SK-N-SH (cell line): ENCODE data around the gene DCAKD. TPM values are rescaled to one million over a fixed set of nuclear protein-coding genes. Genes with fewer than 3 reads are reported as not detected.

Source experiments
- CTCF ChIA-PET: fragments of 300-600, 350-600 bp; formaldehyde crosslinking; extraction: SDS; loops from one replicate; lab custom pipeline; 2021; lab: Yijun Ruan, JAX
- POLR2A ChIA-PET: fragments of 350-600 bp; sonication (Branson Sonifier 250); formaldehyde crosslinking; extraction: SDS; loops from one replicate; lab custom pipeline; 2020; ENCODE audit warnings: antibody characterized with exemption, inconsistent platforms; lab: Yijun Ruan, JAX
- DNase-seq: peaks from one replicate; pipeline ENCODE4 v3.0.0; 2012
- H2AFZ ChIP-seq: fragments of 200-600 bp; sonication (generic); 2 replicates; pipeline ENCODE4 v1.8.1; 2016; ENCODE audit warnings: antibody characterized with exemption, mild to moderate bottlenecking, low read depth
- H3F3A ChIP-seq: fragments of 200-600 bp; sonication (generic); replicated peaks from 2 replicates; pipeline ENCODE3; 2016; ENCODE audit warnings: antibody characterized with exemption, mild to moderate bottlenecking; ENCODE audit not compliant: insufficient read depth
- H3K27ac ChIP-seq, 2 experiments: fragments of 200-500 bp in 1 of 2; fragments of 200-600 bp in 1 of 2; sonication (Bioruptor generic) in 1 of 2; sonication (generic), shearing (Covaris generic) in 1 of 2; 2 replicates each; pipeline versions ENCODE4 v1.5.1 to v1.6.1; 2014 to 2016; ENCODE audit warnings: low read depth in 2 of 2, inconsistent platforms in 1 of 2, low read length in 1 of 2, mild to moderate bottlenecking in 1 of 2, mixed read lengths in 1 of 2
- H3K27me3 ChIP-seq: fragments of 200-600 bp; sonication (generic), shearing (Covaris generic); 2 replicates; pipeline ENCODE4 v1.6.1; 2016; ENCODE audit warnings: mixed run types; ENCODE audit not compliant: insufficient read depth
- H3K36me3 ChIP-seq, 2 experiments: fragments of 200-500 bp in 1 of 2; fragments of 200-600 bp in 1 of 2; sonication (Bioruptor generic) in 1 of 2; sonication (generic) in 1 of 2; replicated peaks in 1 of 2; 2 replicates each; pipeline versions ENCODE3 to v1.5.1; 2014 to 2016; ENCODE audit warnings: low read length in 1 of 2, mild to moderate bottlenecking in 1 of 2; ENCODE audit not compliant: insufficient read depth in 2 of 2, control insufficient read depth in 1 of 2
- H3K4me1 ChIP-seq, 2 experiments: fragments of 200-500 bp in 1 of 2; fragments of 200-600 bp in 1 of 2; sonication (Bioruptor generic) in 1 of 2; sonication (generic), shearing (Covaris generic) in 1 of 2; 2 replicates each; pipeline versions ENCODE4 v1.5.1 to v1.6.1; 2014 to 2016; ENCODE audit warnings: low read depth in 1 of 2, low read length in 1 of 2, mixed run types in 1 of 2; ENCODE audit not compliant: insufficient read depth in 2 of 2, control insufficient read depth in 1 of 2
- H3K4me2 ChIP-seq: fragments of 200-600 bp; sonication (generic), shearing (Covaris generic); 2 replicates; pipeline ENCODE4 v1.6.1; 2017; ENCODE audit warnings: mixed run types
- H3K4me3 ChIP-seq, 2 experiments: fragments of 200-500 bp in 1 of 2; fragments of 200-600 bp in 1 of 2; sonication (Bioruptor generic) in 1 of 2; sonication (generic), shearing (Covaris generic) in 1 of 2; 2 replicates each; pipeline versions ENCODE4 v1.5.1 to v1.8.1; 2014 to 2016; ENCODE audit warnings: low read depth in 2 of 2, inconsistent platforms in 1 of 2, low read length in 1 of 2, mild to moderate bottlenecking in 1 of 2, mixed read lengths in 1 of 2, moderate library complexity in 1 of 2
- H3K79me2 ChIP-seq: fragments of 200-600 bp; sonication (generic); 2 replicates; pipeline ENCODE4 v1.8.1; 2017; ENCODE audit warnings: mild to moderate bottlenecking; ENCODE audit not compliant: insufficient read depth
- H3K9ac ChIP-seq: fragments of 200-600 bp; sonication (generic); 2 replicates; pipeline ENCODE4 v1.6.1; 2017; ENCODE audit warnings: mixed run types
- H3K9me2 ChIP-seq: fragments of 200-600 bp; sonication (generic); 2 replicates; pipeline ENCODE4 v1.6.1; 2017; ENCODE audit warnings: mixed run types
- H3K9me3 ChIP-seq: fragments of 200-600 bp; sonication (generic); 2 replicates; pipeline ENCODE4 v1.6.1; 2017; ENCODE audit warnings: mixed run types, mild to moderate bottlenecking, moderate library complexity
- H4K20me1 ChIP-seq: fragments of 200-600 bp; sonication (generic); 2 replicates; pipeline ENCODE4 v1.6.1; 2017; ENCODE audit warnings: mild to moderate bottlenecking, mixed run types; ENCODE audit not compliant: insufficient read depth
- ELF1 ChIP-seq: IDR thresholded peaks from 2 replicates; pipeline ENCODE4 v1.4.0; 2012
- EP300 ChIP-seq, 2 experiments: IDR thresholded peaks; 2 replicates each; pipeline versions ENCODE4 v1.4.0 to v1.6.1; 2012; ENCODE audit warnings: borderline replicate concordance in 1 of 2, low read depth in 1 of 2, low read length in 1 of 2
- EZH2phosphoT487 ChIP-seq: fragments of 200-600 bp; sonication (generic); IDR thresholded peaks from 2 replicates; pipeline ENCODE4 v1.6.1; 2017; ENCODE audit warnings: low read depth, mixed run types, mild to moderate bottlenecking, antibody characterized with exemption, moderate library complexity, borderline replicate concordance
- GABPA ChIP-seq: IDR thresholded peaks from 2 replicates; pipeline ENCODE4 v1.4.0; 2012; ENCODE audit warnings: low read depth, mild to moderate bottlenecking
- MAX ChIP-seq: IDR thresholded peaks from 2 replicates; pipeline ENCODE4 v1.4.0; 2012; ENCODE audit warnings: low read depth
- MXI1 ChIP-seq: IDR thresholded peaks from 2 replicates; pipeline ENCODE4 v1.6.1; 2012; ENCODE audit warnings: mild to moderate bottlenecking, low read depth, low read length, improper control_type of control experiment
- NRF1 ChIP-seq: IDR thresholded peaks from 2 replicates; pipeline ENCODE4 v1.6.1; 2012; ENCODE audit warnings: low read depth, mild to moderate bottlenecking, low read length
- POLR2AphosphoS5 ChIP-seq: IDR thresholded peaks from 2 replicates; pipeline ENCODE4 v1.6.1; 2012; ENCODE audit warnings: low read depth, low read length
- RAD21 ChIP-seq: IDR thresholded peaks from 2 replicates; pipeline ENCODE4 v1.6.1; 2012; ENCODE audit warnings: mild to moderate bottlenecking, low read length
- RCOR1 ChIP-seq: fragments of 150-350 bp; IDR thresholded peaks from 2 replicates; pipeline ENCODE4 v1.6.1; 2017; ENCODE audit warnings: antibody characterized with exemption, low read length
- RFX5 ChIP-seq: IDR thresholded peaks from 2 replicates; pipeline ENCODE4 v1.6.1; 2012; ENCODE audit warnings: mild to moderate bottlenecking, improper control_type of control experiment, low read length
- RXRA ChIP-seq: IDR thresholded peaks from 2 replicates; pipeline ENCODE4 v1.4.0; 2012; ENCODE audit warnings: low read depth, mild to moderate bottlenecking, borderline replicate concordance
- TAF1 ChIP-seq: IDR thresholded peaks from 2 replicates; pipeline ENCODE4 v1.6.1; 2012; ENCODE audit warnings: low read depth, mild to moderate bottlenecking, low read length, moderate library complexity, borderline replicate concordance
- USF2 ChIP-seq: fragments of 150-350 bp; IDR thresholded peaks from 2 replicates; pipeline ENCODE4 v1.6.1; 2017; ENCODE audit warnings: antibody characterized with exemption, low read length, low read depth, borderline replicate concordance
- YY1 ChIP-seq: IDR thresholded peaks from 2 replicates; pipeline ENCODE4 v1.4.0; 2012; ENCODE audit warnings: low read depth, mild to moderate bottlenecking
- WGBS: methylation state at CpG from one replicate; pipeline ENCODE4 v1.1.6; 2017; ENCODE audit warnings: low lambda C conversion rate; 5-methylcytosine and 5-hydroxymethylcytosine counted together
- polyA plus RNA-seq, 3 experiments: library from polyadenylated mRNA; depleted of rRNA; stranded (reverse); fragments of >200 nt; gene quantifications; 2 replicates each; pipeline ENCODE4 v1.2.3, GENCODE V29; 2012
- TF ChIP-seq, protein P1 (sequence below): IDR thresholded peaks from 2 replicates; pipeline ENCODE4; 2012
- TF ChIP-seq, protein P2 (sequence below): IDR thresholded peaks from 2 replicates; pipeline ENCODE4 v1.6.1; 2012; ENCODE audit warnings: mild to moderate bottlenecking, low read depth, low read length, moderate library complexity

Gene DCAKD, protein sequence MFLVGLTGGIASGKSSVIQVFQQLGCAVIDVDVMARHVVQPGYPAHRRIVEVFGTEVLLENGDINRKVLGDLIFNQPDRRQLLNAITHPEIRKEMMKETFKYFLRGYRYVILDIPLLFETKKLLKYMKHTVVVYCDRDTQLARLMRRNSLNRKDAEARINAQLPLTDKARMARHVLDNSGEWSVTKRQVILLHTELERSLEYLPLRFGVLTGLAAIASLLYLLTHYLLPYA
- 47.6 and 48.8 TPM in 2 replicates for polyA plus RNA-seq (2012; rRNA removed)
- polyA plus RNA-seq (2012; cell fraction: cytosol; rRNA removed) = 19.9 and 29.3 TPM in 2 replicates
- polyA plus RNA-seq (2012; cell fraction: nucleus; rRNA removed) = 62.2 and 68.2 TPM in 2 replicates

DNA sequence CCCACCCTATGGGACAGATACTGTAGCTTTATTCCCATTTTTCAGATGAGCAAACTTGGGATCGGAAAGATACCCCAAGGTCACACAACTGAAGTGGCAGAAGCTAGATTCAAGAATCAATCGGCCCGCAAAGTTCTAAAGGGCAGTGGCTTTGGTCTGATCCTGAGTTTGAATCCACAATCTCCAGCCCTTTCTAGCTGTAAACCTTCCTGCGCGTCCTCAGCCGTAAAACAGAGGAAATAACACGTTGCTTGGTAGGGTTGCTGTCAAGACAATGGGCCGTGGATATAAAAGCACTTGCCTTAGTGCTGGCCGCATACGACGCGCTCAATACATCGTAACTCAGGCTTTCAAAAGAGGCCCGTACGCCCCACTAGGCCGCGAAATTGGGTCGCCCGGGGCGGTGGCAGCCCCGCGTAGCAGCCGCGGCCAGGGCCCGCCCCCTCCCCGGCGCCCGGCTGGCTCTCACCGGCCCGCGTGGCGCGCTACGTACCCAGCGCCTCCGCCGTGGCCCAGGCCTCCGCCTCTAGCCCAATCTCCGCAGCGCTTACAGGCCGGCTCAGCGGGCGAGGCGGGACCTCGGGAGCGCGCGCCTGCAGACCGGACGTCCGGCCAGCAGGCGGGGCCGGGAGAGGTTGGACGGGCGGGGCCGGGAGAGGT, at the start of gene DCAKD:
Gene DCAKD (minus strand): TSS at position 573 of the 660 bp plus-strand sequence. CDS start 16,747 bp downstream, outside the sequence.
- peaks cover 22% of the 10 kb centered on the region for H3F3A ChIP-seq
- under 1% methylated on average over 19 of the region's 56 CpGs for WGBS
- peak within 1 kb of the TSS; percentile 92 for H3K27ac ChIP-seq
- no peaks in the 10 kb centered on the region for H3K9me2 ChIP-seq
- TF ChIP-seq MAX (peak; percentile 41), POLR2AphosphoS5 (peak; percentile 71), GABPA (peak; percentile 80), MXI1 (peak; percentile 58; the same call in 1 of the 2 replicates), RFX5 (0 out of 2 replicates have a peak, but pooled peaks have one; percentile 16), TAF1 (peak; percentile 72), NRF1 (peak; percentile 21; the same call in 1 of the 2 replicates), YY1 (no peak), RCOR1 (no peak)
- TF ChIP-seq, protein P1, sequence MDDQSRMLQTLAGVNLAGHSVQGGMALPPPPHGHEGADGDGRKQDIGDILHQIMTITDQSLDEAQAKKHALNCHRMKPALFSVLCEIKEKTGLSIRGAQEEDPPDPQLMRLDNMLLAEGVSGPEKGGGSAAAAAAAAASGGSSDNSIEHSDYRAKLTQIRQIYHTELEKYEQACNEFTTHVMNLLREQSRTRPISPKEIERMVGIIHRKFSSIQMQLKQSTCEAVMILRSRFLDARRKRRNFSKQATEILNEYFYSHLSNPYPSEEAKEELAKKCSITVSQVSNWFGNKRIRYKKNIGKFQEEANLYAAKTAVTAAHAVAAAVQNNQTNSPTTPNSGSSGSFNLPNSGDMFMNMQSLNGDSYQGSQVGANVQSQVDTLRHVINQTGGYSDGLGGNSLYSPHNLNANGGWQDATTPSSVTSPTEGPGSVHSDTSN = no peak
- peaks cover 0 to under 1% of the 10 kb centered on the region in 2 experiments for H3K36me3 ChIP-seq
- no peaks in the 10 kb centered on the region for H4K20me1 ChIP-seq
- H3K9me3 ChIP-seq = no peaks in the 10 kb centered on the region
- H3K4me2 ChIP-seq = peak within 1 kb of the TSS; percentile 90
- ChIA-PET CTCF (interaction anchor here (1.0 to 3.9 kb wide), 8 partner anchors 12 to 97 kb away, joined by 3 to 20 read pairs (median 6); partner anchors contain the start of genes ACBD4, HEXIM1 and PLCD3), POLR2A (interaction anchor here (0.8 to 3.4 kb wide), 3 partner anchors 10 to 19 kb away, joined by 3 to 14 read pairs (median 12); partner anchors contain the start of gene NMT1)
- no peaks in the 10 kb centered on the region; a peak in 1 of 4 replicates for H3K4me1 ChIP-seq
- peak; percentile 96 for DNase-seq
- peak within 1 kb of the TSS; percentile 91 for H3K9ac ChIP-seq
- H3K79me2 ChIP-seq = peaks cover 57% of the 10 kb centered on the region
- no peaks in the 10 kb centered on the region for H3K27me3 ChIP-seq
- peak within 1 kb of the TSS; percentile 60 to 79 for H3K4me3 ChIP-seq
- H2AFZ ChIP-seq = peak within 1 kb of the TSS; percentile 75

DNA sequence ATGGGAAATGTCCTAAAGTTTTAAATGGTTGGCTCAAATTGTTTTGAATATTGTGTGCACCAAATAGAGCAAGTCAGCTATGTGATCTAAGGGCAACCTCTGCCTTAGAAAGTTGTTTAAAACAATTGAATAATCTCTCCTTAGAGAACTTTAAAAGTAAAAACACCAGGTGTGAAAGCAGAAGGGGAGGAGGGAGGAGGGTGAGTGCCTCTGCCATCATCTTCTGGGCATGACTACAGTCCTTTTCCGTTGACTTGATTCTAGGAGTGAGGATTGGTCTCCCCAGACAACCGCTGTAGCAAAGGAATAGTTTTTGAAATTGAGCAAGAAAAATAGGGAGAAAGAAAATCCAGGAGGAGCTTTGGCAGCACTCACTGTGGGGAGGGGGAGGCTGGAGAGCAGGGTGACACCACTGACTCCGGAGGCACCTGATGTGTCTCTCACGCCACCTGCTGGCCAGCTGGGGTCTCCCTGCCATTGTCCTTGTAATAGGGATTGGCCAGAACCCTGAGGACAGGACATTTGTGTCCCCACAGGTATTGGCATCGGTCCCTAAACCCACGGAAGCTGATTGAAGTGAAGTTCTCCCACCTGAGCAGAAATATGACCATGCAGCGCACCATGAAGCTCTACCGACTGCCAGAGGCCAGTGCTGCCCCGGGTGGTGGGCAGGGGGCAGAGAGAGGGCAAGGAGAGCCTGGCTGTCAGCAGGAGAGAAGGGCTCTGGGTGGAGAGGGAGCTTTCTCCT, 47.6 kb upstream of the DCAKD start:
- no peak overlapping the region for H3K4me2 ChIP-seq
- no peaks in the 10 kb centered on the region for H4K20me1 ChIP-seq
- no peak overlapping the region; a peak in 1 of 4 replicates for H3K4me3 ChIP-seq
- H3K9ac ChIP-seq = no peak overlapping the region
- H3K9me2 ChIP-seq = no peaks in the 10 kb centered on the region
- H3K27me3 ChIP-seq = no peaks in the 10 kb centered on the region
- no peaks in the 10 kb centered on the region for H3K9me3 ChIP-seq
- H3K79me2 ChIP-seq = peaks cover 21% of the 10 kb centered on the region
- ChIA-PET POLR2A (interaction anchor here (0.9 kb wide), 1 partner anchor 38 kb away, joined by 3 read pairs; no protein-coding TSS in a partner anchor), CTCF (interaction anchor here (0.6 to 14.8 kb wide), 63 partner anchors 9 to 385 kb away, joined by 3 to 194 read pairs (median 6); partner anchors contain the start of genes ACBD4, EFTUD2, GFAP and HEXIM1)
- H3K4me1 ChIP-seq = peaks cover 0 to under 1% of the 10 kb centered on the region in 2 experiments; a peak in 1 of 4 replicates
- peaks cover 62 to 63% of the 10 kb centered on the region in 2 experiments for H3K36me3 ChIP-seq
- 37% methylated on average over 6 of the region's 9 CpGs for WGBS
- H3F3A ChIP-seq = peaks cover 2% of the 10 kb centered on the region
- H2AFZ ChIP-seq = no peak overlapping the region
- H3K27ac ChIP-seq = peak overlapping the region in 1 of 2 experiments; percentile 19; a peak in 1 of 4 replicates
- peak; percentile 93 for DNase-seq
- no peak for TF ChIP-seq EZH2phosphoT487
- TF ChIP-seq USF2 = 0 out of 2 replicates have a peak, but pooled peaks have one; percentile 4
- TF ChIP-seq, protein P2, sequence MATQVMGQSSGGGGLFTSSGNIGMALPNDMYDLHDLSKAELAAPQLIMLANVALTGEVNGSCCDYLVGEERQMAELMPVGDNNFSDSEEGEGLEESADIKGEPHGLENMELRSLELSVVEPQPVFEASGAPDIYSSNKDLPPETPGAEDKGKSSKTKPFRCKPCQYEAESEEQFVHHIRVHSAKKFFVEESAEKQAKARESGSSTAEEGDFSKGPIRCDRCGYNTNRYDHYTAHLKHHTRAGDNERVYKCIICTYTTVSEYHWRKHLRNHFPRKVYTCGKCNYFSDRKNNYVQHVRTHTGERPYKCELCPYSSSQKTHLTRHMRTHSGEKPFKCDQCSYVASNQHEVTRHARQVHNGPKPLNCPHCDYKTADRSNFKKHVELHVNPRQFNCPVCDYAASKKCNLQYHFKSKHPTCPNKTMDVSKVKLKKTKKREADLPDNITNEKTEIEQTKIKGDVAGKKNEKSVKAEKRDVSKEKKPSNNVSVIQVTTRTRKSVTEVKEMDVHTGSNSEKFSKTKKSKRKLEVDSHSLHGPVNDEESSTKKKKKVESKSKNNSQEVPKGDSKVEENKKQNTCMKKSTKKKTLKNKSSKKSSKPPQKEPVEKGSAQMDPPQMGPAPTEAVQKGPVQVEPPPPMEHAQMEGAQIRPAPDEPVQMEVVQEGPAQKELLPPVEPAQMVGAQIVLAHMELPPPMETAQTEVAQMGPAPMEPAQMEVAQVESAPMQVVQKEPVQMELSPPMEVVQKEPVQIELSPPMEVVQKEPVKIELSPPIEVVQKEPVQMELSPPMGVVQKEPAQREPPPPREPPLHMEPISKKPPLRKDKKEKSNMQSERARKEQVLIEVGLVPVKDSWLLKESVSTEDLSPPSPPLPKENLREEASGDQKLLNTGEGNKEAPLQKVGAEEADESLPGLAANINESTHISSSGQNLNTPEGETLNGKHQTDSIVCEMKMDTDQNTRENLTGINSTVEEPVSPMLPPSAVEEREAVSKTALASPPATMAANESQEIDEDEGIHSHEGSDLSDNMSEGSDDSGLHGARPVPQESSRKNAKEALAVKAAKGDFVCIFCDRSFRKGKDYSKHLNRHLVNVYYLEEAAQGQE = no peak
- peak; percentile 83 for TF ChIP-seq RAD21
- no peak for TF ChIP-seq ELF1
- no peak for TF ChIP-seq EP300 (IDR thresholded peaks at IDR 0.05; ENCODE audit: borderline replicate concordance in 1 of 2, low read depth in 1 of 2, low read length in 1 of 2)
- TF ChIP-seq RXRA = no peak
